ENCODE data around the gene PARP6. TPM values are rescaled to one million over a fixed set of nuclear protein-coding genes. Genes with fewer than 3 reads are reported as not detected.

PARP6 gene
- total RNA-seq, 1 experiment from 2014 or later, result 110 TPM

- Mint-ChIP-seq H3K27ac (ENCODE audit: unreplicated experiment) (peak overlapping the region; percentile 90), H3K27me3 (ENCODE audit: unreplicated experiment) (no peaks in the 10 kb centered on the region), H3K36me3 (ENCODE audit: insufficient read depth, unreplicated experiment) (peaks cover 96% of the 10 kb centered on the region), H3K9me3 (ENCODE audit: low read depth, unreplicated experiment) (no peaks in the 10 kb centered on the region), H3K4me1 (ENCODE audit: low read depth, unreplicated experiment) (peaks cover 62% of the 10 kb centered on the region), H3K4me3 (ENCODE audit: low read depth, unreplicated experiment) (peak overlapping the region; percentile 91)
- TF ChIP-seq, protein P1, sequence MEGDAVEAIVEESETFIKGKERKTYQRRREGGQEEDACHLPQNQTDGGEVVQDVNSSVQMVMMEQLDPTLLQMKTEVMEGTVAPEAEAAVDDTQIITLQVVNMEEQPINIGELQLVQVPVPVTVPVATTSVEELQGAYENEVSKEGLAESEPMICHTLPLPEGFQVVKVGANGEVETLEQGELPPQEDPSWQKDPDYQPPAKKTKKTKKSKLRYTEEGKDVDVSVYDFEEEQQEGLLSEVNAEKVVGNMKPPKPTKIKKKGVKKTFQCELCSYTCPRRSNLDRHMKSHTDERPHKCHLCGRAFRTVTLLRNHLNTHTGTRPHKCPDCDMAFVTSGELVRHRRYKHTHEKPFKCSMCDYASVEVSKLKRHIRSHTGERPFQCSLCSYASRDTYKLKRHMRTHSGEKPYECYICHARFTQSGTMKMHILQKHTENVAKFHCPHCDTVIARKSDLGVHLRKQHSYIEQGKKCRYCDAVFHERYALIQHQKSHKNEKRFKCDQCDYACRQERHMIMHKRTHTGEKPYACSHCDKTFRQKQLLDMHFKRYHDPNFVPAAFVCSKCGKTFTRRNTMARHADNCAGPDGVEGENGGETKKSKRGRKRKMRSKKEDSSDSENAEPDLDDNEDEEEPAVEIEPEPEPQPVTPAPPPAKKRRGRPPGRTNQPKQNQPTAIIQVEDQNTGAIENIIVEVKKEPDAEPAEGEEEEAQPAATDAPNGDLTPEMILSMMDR (IDR thresholded peaks at IDR 0.05; ENCODE audit: unreplicated experiment), result no peak
- peak; percentile 22 for DNase-seq
- intact Hi-C loops (cut with micrococcal nuclease; ENCODE audit: unreplicated experiment), result loop anchor here (5.0 kb wide), 1 partner anchor 45 kb away; the partner anchor contains the start of gene PARP6
- CTCF ChIA-PET, result interaction anchor here (0.6 to 1.9 kb wide), 9 partner anchors 10 to 262 kb away, joined by 3 to 12 read pairs (median 7); no protein-coding TSS in a partner anchor
- BruUV-seq (replicated peaks), result no TSS peak
Observed at GRCh38 chr15:72227192-72227586, 45.2 kb downstream of the PARP6 start.

DNA sequence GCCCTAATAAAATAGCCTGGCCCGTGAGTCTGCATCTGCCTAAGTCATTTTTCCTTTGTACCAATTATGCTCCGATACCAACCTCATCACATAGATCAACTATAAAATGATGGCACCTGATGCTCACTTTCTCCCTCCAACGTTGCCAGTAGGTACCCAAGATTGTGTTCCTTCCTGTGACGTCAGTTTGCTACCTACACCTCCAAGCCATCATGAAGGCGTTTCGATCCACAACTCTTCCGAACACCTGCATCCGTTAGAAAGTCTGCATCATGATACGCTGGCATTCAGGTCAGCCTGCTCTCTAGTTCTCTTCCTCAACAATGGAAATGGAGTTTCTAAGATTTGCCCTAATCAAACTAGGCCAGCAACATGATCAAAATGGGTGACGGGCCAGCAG, 49.1 kb downstream of the PARP6 start:
- intact Hi-C loops (cut with micrococcal nuclease; ENCODE audit: unreplicated experiment), result no loop called here
- TF ChIP-seq, protein P1 (IDR thresholded peaks at IDR 0.05; ENCODE audit: unreplicated experiment), result no peak
- no peaks in the 10 kb centered on the region for H3K9me3 Mint-ChIP-seq (ENCODE audit: low read depth, unreplicated experiment)
- no peak for DNase-seq
- peaks cover 96% of the 10 kb centered on the region for H3K36me3 Mint-ChIP-seq (ENCODE audit: insufficient read depth, unreplicated experiment)
- no peaks in the 10 kb centered on the region for H3K27me3 Mint-ChIP-seq (ENCODE audit: unreplicated experiment)
- peak overlapping the region; percentile 48 for H3K4me3 Mint-ChIP-seq (ENCODE audit: low read depth, unreplicated experiment)
- peak overlapping the region; percentile 83 for H3K27ac Mint-ChIP-seq (ENCODE audit: unreplicated experiment)
- peaks cover 90% of the 10 kb centered on the region for H3K4me1 Mint-ChIP-seq (ENCODE audit: low read depth, unreplicated experiment)
- BruUV-seq (replicated peaks), result no TSS peak
- CTCF ChIA-PET, result interaction anchor here (1.0 kb wide), 1 partner anchor 25 kb away, joined by 4 read pairs; no protein-coding TSS in a partner anchor

DNA sequence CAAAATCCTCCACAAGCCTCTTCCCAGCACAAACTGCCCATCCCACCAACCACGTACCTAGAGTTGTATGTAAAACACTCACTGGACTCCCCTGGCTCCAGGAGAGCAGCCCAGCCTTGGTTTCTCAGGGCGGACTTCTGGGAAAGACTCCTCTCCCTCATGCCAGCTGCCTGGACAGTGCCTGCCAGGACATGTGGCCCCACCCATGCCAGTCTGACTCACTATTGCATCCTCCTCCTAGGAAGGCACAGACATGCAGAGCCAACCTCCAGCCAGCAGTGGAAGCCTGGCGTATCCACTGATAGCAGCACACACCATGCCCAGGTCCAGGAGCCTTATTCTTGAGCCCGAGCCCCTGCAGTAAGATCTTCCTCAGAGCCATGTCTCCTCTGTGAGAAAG, 50.0 kb downstream of the PARP6 start:
- intact Hi-C loops (cut with micrococcal nuclease; ENCODE audit: unreplicated experiment), result no loop called here
- H3K4me3 Mint-ChIP-seq (ENCODE audit: low read depth, unreplicated experiment), result peak overlapping the region; percentile 28
- no TSS peak for BruUV-seq (replicated peaks)

GRCh38 chr15:72220687-72221086, 51.7 kb downstream of the PARP6 start:
- Mint-ChIP-seq H3K4me3 (ENCODE audit: low read depth, unreplicated experiment) (peak overlapping the region; percentile 28), H3K36me3 (ENCODE audit: insufficient read depth, unreplicated experiment) (peaks cover 93% of the 10 kb centered on the region)
- no peak for DNase-seq

More for the DNA sequence above, 50.0 kb downstream of the PARP6 start:
- CTCF ChIA-PET, result interaction anchor here (0.6 to 1.8 kb wide), 4 partner anchors 9 to 24 kb away, joined by 3 to 6 read pairs (median 5); no protein-coding TSS in a partner anchor
- TF ChIP-seq, protein P1 (IDR thresholded peaks at IDR 0.05; ENCODE audit: unreplicated experiment), result no peak
- Mint-ChIP-seq H3K9me3 (ENCODE audit: low read depth, unreplicated experiment) (no peaks in the 10 kb centered on the region), H3K27ac (ENCODE audit: unreplicated experiment) (peak overlapping the region; percentile 63), H3K27me3 (ENCODE audit: unreplicated experiment) (no peaks in the 10 kb centered on the region), H3K4me1 (ENCODE audit: low read depth, unreplicated experiment) (peaks cover 82% of the 10 kb centered on the region), H3K36me3 (ENCODE audit: insufficient read depth, unreplicated experiment) (peaks cover 96% of the 10 kb centered on the region)
- peak; percentile 68 for DNase-seq

More at GRCh38 chr15:72220687-72221086, 51.7 kb downstream of the PARP6 start:
- intact Hi-C loops (cut with micrococcal nuclease; ENCODE audit: unreplicated experiment), result no loop called here
- TF ChIP-seq, protein P1 (IDR thresholded peaks at IDR 0.05; ENCODE audit: unreplicated experiment), result no peak
- no TSS peak for BruUV-seq (replicated peaks)
- CTCF ChIA-PET, result interaction anchor here (1.8 kb wide), 1 partner anchor 11 kb away, joined by 3 read pairs; no protein-coding TSS in a partner anchor
- Mint-ChIP-seq H3K4me1 (ENCODE audit: low read depth, unreplicated experiment) (peaks cover 65% of the 10 kb centered on the region), H3K27ac (ENCODE audit: unreplicated experiment) (peak overlapping the region; percentile 34), H3K27me3 (ENCODE audit: unreplicated experiment) (no peaks in the 10 kb centered on the region), H3K9me3 (ENCODE audit: low read depth, unreplicated experiment) (no peaks in the 10 kb centered on the region)
